Glomerular visceral epithelial cell (primary cell): ENCODE measurements around the gene BACH2.
A peak's percentile ranks its signal among the peaks of the same experiment; 100 is the strongest.

Source experiments
- DNase-seq: peaks from one replicate; pipeline ENCODE4 v3.0.0-alpha.2; 2016; ENCODE audit errors: extremely low spot score

Gene BACH2

DNA sequence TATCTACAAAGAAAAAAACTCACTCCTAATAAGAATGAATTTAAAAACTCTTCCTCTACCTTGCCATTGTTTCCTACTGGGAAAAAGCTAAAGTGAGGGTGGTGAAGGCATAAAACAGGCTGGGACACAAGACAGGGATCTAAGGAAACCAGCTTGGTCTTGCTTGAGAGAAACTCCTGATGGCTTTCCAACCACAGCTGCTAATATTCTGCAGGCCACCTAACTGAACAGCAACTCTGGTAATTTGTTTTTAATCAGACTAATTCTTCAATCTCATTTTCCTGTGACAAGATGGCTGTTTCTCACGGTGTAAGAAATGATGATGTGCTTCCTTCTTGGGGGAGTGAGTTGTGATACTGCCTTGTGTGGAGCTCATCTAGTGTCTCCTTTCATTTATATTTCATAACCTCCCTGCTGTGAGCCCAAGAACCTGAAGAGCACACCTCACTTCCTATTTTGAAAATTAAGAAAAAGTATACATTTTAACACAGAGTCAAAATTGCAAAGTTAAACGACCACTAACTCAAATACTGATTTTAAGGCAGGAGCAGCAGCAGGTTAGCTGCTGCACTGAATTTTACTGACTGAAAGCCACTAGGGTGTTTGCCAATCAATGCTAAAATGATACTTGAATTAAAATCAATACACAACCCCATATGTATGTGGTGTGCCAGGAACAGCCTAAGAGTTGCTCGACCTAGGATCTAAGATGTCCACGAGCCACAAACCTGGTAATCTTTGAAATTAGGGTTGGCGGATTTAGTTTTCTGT is 58.0 kb downstream of the BACH2 start:
- DNase-seq = no peak

- no peak for DNase-seq
Observed at GRCh38 chr6:90237350-90237990, 59.2 kb downstream of the BACH2 start.

DNA sequence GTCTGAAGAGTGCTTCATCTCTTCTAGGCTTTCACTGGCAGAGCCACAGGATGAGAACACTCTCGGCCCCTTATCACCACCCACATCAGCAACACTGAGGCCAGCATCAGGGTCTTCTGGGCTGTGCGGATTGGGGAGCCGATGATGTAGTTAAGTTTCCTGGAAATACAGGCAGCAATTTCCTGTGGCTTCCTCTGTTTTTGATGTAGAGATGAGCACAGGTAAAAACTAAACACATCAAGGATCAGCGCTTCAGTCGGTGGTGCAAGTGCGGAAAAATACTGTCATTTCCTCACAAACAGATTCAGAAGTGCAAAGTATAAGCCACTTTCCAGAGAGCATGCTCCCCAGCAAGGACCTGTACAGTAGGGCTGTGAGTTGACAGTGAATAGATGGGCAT is 62.6 kb downstream of the BACH2 start:
- DNase-seq = no peak

- no peak for DNase-seq
Observed at GRCh38 chr6:90233213-90233612, 63.4 kb downstream of the BACH2 start.

- no peak for DNase-seq
Observed at GRCh38 chr6:90231798-90232197, 64.8 kb downstream of the BACH2 start.

GRCh38 chr6:90231308-90231707 is 65.3 kb downstream of the BACH2 start:
- DNase-seq = no peak

GRCh38 chr6:90230548-90231215 is 66.0 kb downstream of the BACH2 start:
- no peak for DNase-seq

DNA sequence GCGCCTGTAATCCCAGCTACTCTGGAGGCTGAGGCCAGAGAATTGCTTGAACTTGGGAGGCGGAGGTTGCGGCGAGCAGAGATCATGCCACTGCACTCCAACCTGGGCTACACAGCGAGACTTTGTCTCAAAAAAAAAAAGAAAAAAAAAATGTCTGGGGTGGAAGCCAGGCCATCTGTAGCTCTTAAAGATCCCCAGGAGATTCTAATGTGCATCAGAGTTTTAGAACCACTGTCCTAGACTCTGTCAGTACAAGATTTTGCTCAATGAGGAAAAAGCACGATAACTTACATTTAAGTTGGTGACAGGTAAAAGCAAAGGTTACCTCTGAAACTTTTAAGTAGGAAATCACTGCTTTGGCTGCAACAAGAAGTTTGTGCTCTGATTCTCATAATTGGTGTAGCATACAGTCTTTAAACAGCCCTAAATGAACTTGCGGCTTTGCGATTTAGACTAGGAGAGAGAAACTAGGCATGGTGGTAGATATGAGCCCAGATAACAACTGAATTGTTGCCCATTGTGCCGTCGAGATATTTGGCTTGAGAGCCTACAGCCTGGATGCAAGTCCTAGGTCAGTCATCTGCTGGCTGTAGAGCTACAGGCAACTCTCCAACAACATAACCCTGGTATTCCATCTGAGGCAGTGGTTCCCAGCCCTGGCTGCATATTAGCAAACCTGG is 67.2 kb downstream of the BACH2 start:
- no peak for DNase-seq

- DNase-seq = no peak
Observed at GRCh38 chr6:90227673-90228072, 69.0 kb downstream of the BACH2 start.

- no peak for DNase-seq
Observed at GRCh38 chr6:90227213-90227612, 69.4 kb downstream of the BACH2 start.

GRCh38 chr6:90226257-90226656 is 70.4 kb downstream of the BACH2 start:
- no peak for DNase-seq

- no peak for DNase-seq
Observed at GRCh38 chr6:90224196-90224595, 72.4 kb downstream of the BACH2 start.

- peak; percentile 31 for DNase-seq
Observed at GRCh38 chr6:90222724-90223198, 73.9 kb downstream of the BACH2 start.

DNA sequence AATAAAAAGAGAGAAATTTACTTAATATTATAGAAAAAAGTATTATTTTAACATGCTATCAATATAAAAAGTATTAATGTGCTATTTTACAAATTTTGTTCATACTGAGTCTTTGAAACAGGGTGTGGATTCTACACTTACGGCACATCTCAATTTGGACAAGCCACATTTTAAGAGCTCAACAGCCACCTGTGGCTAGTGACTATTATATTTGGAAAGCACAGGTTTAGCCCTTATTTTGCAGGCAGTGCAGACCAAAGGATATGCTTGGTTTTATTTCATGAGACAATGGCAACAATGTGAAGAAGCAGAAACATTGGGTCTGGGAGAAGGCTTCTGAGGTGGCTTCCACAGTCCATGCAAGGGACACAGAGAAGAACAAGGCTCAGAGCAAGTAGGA is 74.6 kb downstream of the BACH2 start:
- no peak for DNase-seq

- DNase-seq = no peak
Observed at GRCh38 chr6:90221403-90221802, 75.2 kb downstream of the BACH2 start.

DNA sequence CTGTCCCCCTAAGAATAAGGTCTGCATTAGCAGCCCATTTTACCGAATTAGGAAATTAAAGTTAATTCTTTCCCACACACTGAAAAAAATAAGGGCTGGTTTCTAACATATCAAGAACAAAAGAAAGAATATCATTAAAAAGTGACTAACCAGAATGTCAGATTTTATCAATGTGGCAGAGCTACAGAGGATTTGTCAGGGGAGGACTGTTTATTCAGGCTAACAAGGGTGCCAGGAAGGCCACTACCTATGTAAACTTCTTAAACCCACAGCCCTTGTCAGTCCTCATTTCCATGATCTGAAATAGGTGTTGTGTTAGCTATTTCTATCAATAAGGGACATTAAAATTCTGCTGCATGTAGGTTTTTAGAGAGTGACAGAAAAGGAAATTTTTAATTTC is 76.4 kb downstream of the BACH2 start:
- no peak for DNase-seq

DNA sequence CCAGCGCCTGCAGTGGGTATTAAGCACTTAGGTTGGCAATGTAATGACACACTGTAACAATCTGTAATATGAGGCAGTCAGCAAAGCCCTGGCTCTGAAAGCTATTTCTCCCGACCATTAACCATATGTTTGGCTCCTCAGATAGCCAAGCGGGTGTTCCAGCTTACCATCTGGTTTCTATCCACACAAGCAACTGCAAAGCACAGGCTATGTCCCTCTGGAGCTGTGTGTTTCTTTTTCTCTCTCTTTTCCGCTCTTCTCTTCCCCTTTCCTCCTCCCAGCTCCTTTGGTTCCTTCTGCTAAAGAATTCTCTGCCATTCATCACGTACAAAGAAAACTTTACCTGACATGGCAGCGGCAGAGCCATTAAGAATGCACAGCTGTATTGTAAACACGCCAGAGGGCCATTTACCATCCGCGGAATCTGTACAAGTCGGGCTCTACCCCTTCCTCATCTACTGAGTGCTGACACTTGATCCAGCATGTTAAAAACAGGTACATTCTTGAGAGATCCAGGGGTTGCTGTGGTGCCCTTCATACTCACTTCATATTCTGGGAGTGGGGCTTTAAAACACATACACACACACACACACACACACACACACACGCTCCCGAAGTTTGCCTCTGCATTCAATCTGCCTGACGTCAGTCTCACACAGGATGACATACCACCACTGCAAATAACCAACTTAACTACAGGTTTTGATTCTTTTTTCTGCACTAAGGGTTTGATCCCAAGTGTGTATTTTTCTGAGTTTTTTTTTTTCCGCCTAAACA is 77.2 kb downstream of the BACH2 start:
- DNase-seq = peak; percentile 56

GRCh38 chr6:90218959-90219208 is 77.8 kb downstream of the BACH2 start:
- no peak for DNase-seq

GRCh38 chr6:90217506-90218127 is 79.0 kb downstream of the BACH2 start:
- DNase-seq = no peak

DNA sequence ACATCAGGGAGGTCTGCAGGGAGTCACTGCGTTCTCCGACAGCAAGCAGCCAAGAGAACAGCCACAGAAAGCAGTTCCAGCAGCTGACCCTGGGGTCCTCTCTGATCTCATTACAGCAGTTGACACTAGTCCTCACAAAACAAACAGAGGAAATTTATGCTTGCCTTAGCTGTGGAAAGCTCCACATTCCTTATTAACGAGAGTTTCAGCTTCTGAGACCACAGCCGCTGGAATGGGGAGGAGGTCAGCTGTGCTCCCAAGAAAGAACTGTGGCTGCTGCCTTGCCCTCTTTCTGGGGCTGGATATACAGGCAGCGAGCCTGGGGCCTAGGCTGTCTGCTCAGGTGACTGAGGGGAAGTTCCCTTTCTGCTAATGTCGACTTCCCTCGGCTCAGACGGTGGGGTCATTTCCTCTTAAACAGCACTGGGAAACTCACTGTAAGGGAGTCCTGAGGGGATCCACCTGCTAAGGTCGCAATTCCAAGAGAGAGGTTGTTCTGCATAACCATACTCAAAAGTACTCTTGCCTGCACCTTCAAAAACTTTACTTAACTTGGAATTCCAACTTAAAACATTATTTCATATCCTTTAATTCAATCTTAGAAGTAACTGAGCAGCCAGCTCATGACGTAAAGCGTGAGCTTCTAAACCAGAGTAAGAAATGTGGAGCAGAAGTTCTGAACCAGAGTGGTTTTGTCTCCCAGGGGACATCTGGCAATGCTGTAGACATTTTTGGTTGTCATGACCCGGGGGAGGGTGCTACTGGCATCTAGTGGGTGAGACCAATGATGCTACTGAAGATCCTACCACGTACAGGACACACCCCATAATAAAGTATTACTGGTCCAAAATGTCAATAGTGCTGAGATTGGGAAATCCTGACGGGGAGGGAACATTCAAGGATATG is 80.3 kb downstream of the BACH2 start:
- peak; percentile 69 for DNase-seq
